IMR-90 (cell line): ENCODE measurements around the gene VCL. TPM values are rescaled to one million over a fixed set of nuclear protein-coding genes. Genes with fewer than 3 reads are reported as not detected.

Experiments used
- ATAC-seq: fragments of 200-7000 bp; cut with Tn5 transposase; 2 replicates; pipeline ENCODE4 v1.9.1; 2020; ENCODE audit warnings: low read depth, mild to moderate bottlenecking, moderate library complexity
- BruUV-seq: library from RNA; stranded (reverse); fragments of 400-500 nt; replicated peaks from 2 replicates; lab custom pipeline; 2021; lab: Mats Ljungman, UMichigan
- CTCF ChIA-PET: fragments of 300-600 bp; formaldehyde crosslinking; extraction: SDS; loops from one replicate; lab custom pipeline; 2021; ENCODE audit warnings: antibody characterized with exemption; lab: Yijun Ruan, JAX
- POLR2A ChIA-PET: fragments of 300-600 bp; sonication (Branson Sonifier 250); formaldehyde crosslinking; loops from one replicate; lab custom pipeline; 2022; ENCODE audit warnings: antibody characterized with exemption; ENCODE audit not compliant: unreplicated experiment; lab: Charles Lee
- DNase-seq: peaks from one replicate; pipeline ENCODE4 v3.0.0; 2013
- H2AFZ ChIP-seq: replicated peaks from 2 replicates; pipeline ENCODE3; 2013; ENCODE audit warnings: low read length, mild to moderate bottlenecking; ENCODE audit not compliant: poor library complexity
- H2AK5ac ChIP-seq: 2 replicates; pipeline ENCODE4 v1.6.1; 2013; ENCODE audit warnings: low read depth, low read length, inconsistent platforms
- H2AK9ac ChIP-seq: replicated peaks from 2 replicates; pipeline ENCODE3; 2013; ENCODE audit warnings: mild to moderate bottlenecking, low read depth, low read length, moderate library complexity; ENCODE audit not compliant: poor library complexity
- H2BK120ac ChIP-seq: 2 replicates; pipeline ENCODE4 v1.6.1; 2013; ENCODE audit warnings: low read depth, low read length, inconsistent platforms
- H2BK15ac ChIP-seq: 3 replicates; pipeline ENCODE4 v1.6.1; 2013; ENCODE audit warnings: low read depth, low read length, inconsistent platforms
- H2BK20ac ChIP-seq: 2 replicates; pipeline ENCODE4 v1.6.1; 2013; ENCODE audit warnings: low read depth, mild to moderate bottlenecking, inconsistent platforms, low read length, moderate library complexity
- H2BK5ac ChIP-seq: 2 replicates; pipeline ENCODE4 v1.6.1; 2013; ENCODE audit warnings: mild to moderate bottlenecking, low read depth, low read length, inconsistent platforms; ENCODE audit not compliant: poor library complexity, severe bottlenecking
- H3K14ac ChIP-seq: replicated peaks from 2 replicates; pipeline ENCODE4 v1.6.1; 2013; ENCODE audit warnings: low read depth, low read length, inconsistent platforms
- H3K18ac ChIP-seq: 2 replicates; pipeline ENCODE4 v1.6.1; 2013; ENCODE audit warnings: low read depth, low read length, control low read depth
- H3K23ac ChIP-seq: 2 replicates; pipeline ENCODE4 v1.6.1; 2013; ENCODE audit warnings: low read depth, low read length, inconsistent platforms
- H3K27ac ChIP-seq: 2 replicates; pipeline ENCODE4 v1.5.1; 2013; ENCODE audit warnings: mild to moderate bottlenecking, control low read depth, low read length; ENCODE audit not compliant: insufficient read depth
- H3K27me3 ChIP-seq: 2 replicates; pipeline ENCODE4 v1.6.1; 2013; ENCODE audit warnings: low read length; ENCODE audit not compliant: control insufficient read depth, insufficient read depth
- H3K36me3 ChIP-seq: 2 replicates; pipeline ENCODE4 v1.6.1; 2013; ENCODE audit warnings: low read length, mixed read lengths; ENCODE audit not compliant: control insufficient read depth, insufficient read depth
- H3K4ac ChIP-seq: 2 replicates; pipeline ENCODE4 v1.6.1; 2013; ENCODE audit warnings: low read depth, low read length, inconsistent platforms
- H3K4me1 ChIP-seq: 2 replicates; pipeline ENCODE4 v1.6.1; 2013; ENCODE audit warnings: low read length, mixed read lengths; ENCODE audit not compliant: control insufficient read depth, insufficient read depth
- H3K4me2 ChIP-seq: 2 replicates; pipeline ENCODE4 v1.6.1; 2013; ENCODE audit warnings: low read depth, mild to moderate bottlenecking, control low read depth, low read length, moderate library complexity
- H3K4me3 ChIP-seq: 2 replicates; pipeline ENCODE4 v1.5.1; 2013; ENCODE audit warnings: low read depth, mild to moderate bottlenecking, control low read depth, low read length, moderate library complexity; ENCODE audit not compliant: insufficient read depth
- H3K56ac ChIP-seq: 2 replicates; pipeline ENCODE4 v1.6.1; 2013; ENCODE audit warnings: low read length, inconsistent platforms; ENCODE audit not compliant: insufficient read depth; ENCODE audit errors: extremely low read depth
- H3K79me1 ChIP-seq, 2 experiments: 2 replicates each; pipeline ENCODE4 v1.6.1; 2013; ENCODE audit warnings: low read length in 2 of 2, inconsistent platforms in 1 of 2, low read depth in 1 of 2
- H3K9ac ChIP-seq: 2 replicates; pipeline ENCODE4 v1.6.1; 2013; ENCODE audit warnings: low read depth, low read length, control low read depth
- H3K9me1 ChIP-seq: 2 replicates; pipeline ENCODE4 v1.6.1; 2013; ENCODE audit warnings: low read length, inconsistent platforms; ENCODE audit not compliant: insufficient read depth
- H3K9me3 ChIP-seq: 2 replicates; pipeline ENCODE4 v1.6.1; 2013; ENCODE audit warnings: low read length; ENCODE audit not compliant: control insufficient read depth, insufficient read depth
- H4K20me1 ChIP-seq: 2 replicates; pipeline ENCODE4 v1.6.1; 2013; ENCODE audit warnings: low read length, inconsistent platforms; ENCODE audit not compliant: insufficient read depth
- H4K5ac ChIP-seq: 2 replicates; pipeline ENCODE4 v1.6.1; 2013; ENCODE audit warnings: mild to moderate bottlenecking, low read depth, low read length, control low read depth
- H4K8ac ChIP-seq, 2 experiments: 2 replicates each; pipeline ENCODE4 v1.6.1; 2013; ENCODE audit warnings: low read depth in 2 of 2, low read length in 2 of 2, control low read depth in 1 of 2, inconsistent platforms in 1 of 2
- H4K91ac ChIP-seq: 2 replicates; pipeline ENCODE4 v1.6.1; 2013; ENCODE audit warnings: low read depth, low read length, inconsistent platforms; ENCODE audit not compliant: insufficient read depth
- CEBPB ChIP-seq: IDR thresholded peaks from 2 replicates; pipeline ENCODE4 v1.6.1; 2012; ENCODE audit warnings: low read depth, low read length, improper control_type of control experiment
- CHD1 ChIP-seq: IDR thresholded peaks from 2 replicates; pipeline ENCODE4 v1.6.1; 2012; ENCODE audit warnings: low read depth, low read length, improper control_type of control experiment
- CTCF ChIP-seq: conservative IDR thresholded peaks from 2 replicates; pipeline ENCODE4 v1.5.1; 2012; ENCODE audit warnings: mild to moderate bottlenecking, low read depth, low read length, improper control_type of control experiment
- FOS ChIP-seq: fragments of 150-350 bp; IDR thresholded peaks from 2 replicates; pipeline ENCODE4 v1.6.1; 2016; ENCODE audit warnings: low read depth, low read length
- MXI1 ChIP-seq: IDR thresholded peaks from 2 replicates; pipeline ENCODE4 v1.6.1; 2012; ENCODE audit warnings: low read depth, mild to moderate bottlenecking, low read length, moderate library complexity, borderline replicate concordance
- POLR2A ChIP-seq: IDR thresholded peaks from 2 replicates; pipeline ENCODE4 v1.6.1; 2012; ENCODE audit warnings: mild to moderate bottlenecking, low read depth, low read length
- SMC3 ChIP-seq: fragments of 150-350 bp; IDR thresholded peaks from 2 replicates; pipeline ENCODE4 v1.6.1; 2016; ENCODE audit warnings: low read depth, mild to moderate bottlenecking, antibody characterized with exemption, low read length, moderate library complexity
- WGBS, 2 experiments: methylation state at CpG; one replicate each; pipeline versions ENCODE4 v1.1.5 to v1.1.7; 2013; ENCODE audit warnings: missing lambda C conversion rate in 2 of 2; ENCODE audit not compliant: insufficient read length in 1 of 2; ENCODE audit errors: extremely low coverage in 2 of 2; 5-methylcytosine and 5-hydroxymethylcytosine counted together
- dilution Hi-C: fragments of 300-500 bp; cut with HindIII; formaldehyde crosslinking; loops from one replicate; pipeline ENCODE4 v1.14.3; 2018; ENCODE audit warnings: low sequenced_read_pairs; ENCODE audit not compliant: unreplicated experiment
- in situ Hi-C: fragments of 300-500 bp; cut with MboI; formaldehyde crosslinking; loops from 3 replicates; pipeline ENCODE4 v1.14.3; 2019; ENCODE audit warnings: low sequenced_read_pairs, inconsistent platforms, mixed read lengths
- intact Hi-C: fragments of 100-400 bp; cut with micrococcal nuclease; formaldehyde crosslinking; loops from 2 replicates; pipeline ENCODE4 v1.10.0; 2022
- polyA plus RNA-seq, 3 experiments: library from polyadenylated mRNA; depleted of rRNA; stranded (reverse); fragments of >200 nt; gene quantifications; 2 replicates each; pipeline ENCODE4 v1.2.3, GENCODE V29; 2012; ENCODE audit warnings: low replicate concordance in 1 of 3
- total RNA-seq: library from RNA; depleted of rRNA; stranded (reverse); fragments of >200 nt; gene quantifications from 2 replicates; pipeline ENCODE4 v1.2.3, GENCODE V29; 2012

VCL gene
- total and polyA plus RNA-seq, 2 of the 4 experiments (the other 2 are of a cell fraction): 227 to 283 TPM

- Histone ChIP-seq H3K4ac (no peak overlapping the region), H3K4me3 (no peak overlapping the region), H4K8ac (no peak overlapping the region), H3K9me3 (no peaks in the 10 kb centered on the region), H3K79me1 (peaks cover 15 to 63% of the 10 kb centered on the region in 2 experiments; a peak in 3 of 4 replicates), H3K23ac (no peak overlapping the region), H3K36me3 (peaks cover 19% of the 10 kb centered on the region), H2BK20ac (no peak overlapping the region), H2BK5ac (peak overlapping the region; percentile 35), H2AK9ac (no peak overlapping the region), H3K14ac (no peak overlapping the region), H2AFZ (no peak overlapping the region), H3K56ac (no peak overlapping the region), H2BK120ac (no peak overlapping the region), H3K4me2 (no peak overlapping the region), H3K27ac (peak overlapping the region; percentile 51; the same call in 1 of the 2 replicates), H3K9ac (no peak overlapping the region), H3K4me1 (peaks cover 26% of the 10 kb centered on the region), H3K9me1 (peaks cover 24% of the 10 kb centered on the region), H4K5ac (no peak overlapping the region), H4K20me1 (peaks cover 83% of the 10 kb centered on the region), H2AK5ac (no peak overlapping the region), H3K27me3 (no peaks in the 10 kb centered on the region), H3K18ac (no peak overlapping the region), H2BK15ac (no peak overlapping the region), H4K91ac (no peak overlapping the region)
- in situ Hi-C loops: no loop called here
- DNase-seq (no peak), ATAC-seq (no peak)
- WGBS, 2 experiments: no CpG with 5 or more reads among the region's 4 CpGs
- dilution Hi-C loops: no loop called here
- ChIA-PET POLR2A (no interaction called here), CTCF (interaction anchor here (0.6 to 1.6 kb wide), 2 partner anchors 11 to 97 kb away, joined by 3 to 7 read pairs; no protein-coding TSS in a partner anchor)
- intact Hi-C loops: no loop called here
- no peak for TF ChIP-seq CEBPB
- no peak for TF ChIP-seq CHD1
- TF ChIP-seq FOS: no peak
- no peak for TF ChIP-seq MXI1
- no peak for TF ChIP-seq CTCF
- no peak for TF ChIP-seq SMC3
- TF ChIP-seq POLR2A: no peak
- no TSS peak for BruUV-seq
Measured at GRCh38 chr10:74036474-74036873, 38.6 kb downstream of the VCL start.
